Midbrain (tissue), 1 donor: ENCODE results near the gene ATP9B.
"Not testable (repeated sequence)": the region's sequence is repeated elsewhere in the genome, so short reads cannot be mapped to it uniquely, and the experiment has no call there.

ENCODE experiments used
- DNase-seq: peaks from one replicate; lab custom pipeline; 2025; lab: John Stamatoyannopoulos, UW

The ATP9B gene

DNA sequence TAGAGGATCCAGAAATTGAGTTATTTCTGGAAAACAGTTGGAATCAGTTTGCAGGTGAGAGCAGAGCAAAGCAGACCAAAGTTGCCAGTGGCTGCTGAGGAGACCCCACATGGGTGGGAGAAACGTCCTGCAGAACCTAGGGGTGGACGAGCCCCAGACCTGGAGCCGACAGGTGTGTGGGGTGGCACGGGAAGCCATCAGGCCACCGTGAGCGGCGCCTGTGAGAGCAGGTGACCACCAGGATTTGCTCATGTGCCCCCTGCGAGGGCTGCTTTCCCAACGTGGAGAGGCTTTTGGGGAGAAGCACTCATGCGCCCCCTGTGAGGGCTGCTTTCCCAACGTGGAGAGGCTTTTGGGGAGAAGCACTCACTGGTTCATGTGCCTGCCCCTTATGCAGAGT lies 209.7 kb downstream of the ATP9B start:
- DNase-seq: no peak

DNA sequence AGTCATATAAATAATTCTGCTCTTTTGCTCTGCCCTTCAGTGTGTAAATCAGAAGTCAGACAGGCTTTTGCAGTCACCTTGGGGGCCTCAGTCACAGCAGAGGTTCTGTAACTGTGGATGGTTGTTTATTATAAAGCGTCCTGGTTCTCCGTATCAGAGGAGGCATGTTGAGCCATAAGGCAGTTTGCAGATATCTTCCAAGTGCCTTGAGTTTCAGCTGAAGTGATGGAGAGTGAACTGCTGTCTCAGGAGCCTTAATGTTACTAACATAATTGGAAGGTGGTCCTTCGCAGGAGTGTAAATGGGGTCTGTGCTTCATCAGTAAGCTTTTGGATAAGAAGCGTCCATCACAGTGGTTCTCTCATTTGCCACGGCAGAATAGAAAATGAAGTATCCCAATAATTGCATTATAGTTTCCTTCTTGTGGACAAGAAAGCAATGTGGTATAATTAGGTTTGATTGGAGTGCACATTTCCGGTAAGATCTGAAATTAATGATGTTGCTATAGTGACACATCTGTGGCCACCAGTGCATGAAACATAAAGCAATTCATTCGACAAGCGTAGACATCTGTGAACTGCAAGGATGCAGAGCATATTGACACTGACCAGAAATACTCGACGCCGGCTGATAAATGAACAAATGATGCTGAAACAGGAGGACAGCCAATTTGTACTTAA lies 214.1 kb downstream of the ATP9B start:
- DNase-seq: no peak

DNA sequence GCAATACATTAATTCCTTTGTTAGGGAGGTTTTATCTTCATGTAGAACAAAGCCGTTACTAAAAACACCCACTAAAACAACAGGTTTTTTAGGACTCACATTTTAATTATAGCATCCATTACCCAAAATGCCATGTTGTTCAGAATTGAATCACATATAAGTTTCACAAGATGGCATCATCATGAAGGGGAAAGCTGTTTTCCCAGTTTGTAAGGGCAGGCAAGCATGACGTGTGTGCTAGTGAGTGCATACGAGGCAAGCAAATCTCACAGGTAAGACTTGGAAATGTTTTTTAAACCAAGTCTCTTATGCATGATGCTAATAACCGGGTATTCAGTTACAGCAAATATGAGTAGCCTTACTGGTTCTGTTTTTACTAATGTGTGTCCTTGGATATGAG lies 214.7 kb downstream of the ATP9B start:
- DNase-seq: no peak

DNA sequence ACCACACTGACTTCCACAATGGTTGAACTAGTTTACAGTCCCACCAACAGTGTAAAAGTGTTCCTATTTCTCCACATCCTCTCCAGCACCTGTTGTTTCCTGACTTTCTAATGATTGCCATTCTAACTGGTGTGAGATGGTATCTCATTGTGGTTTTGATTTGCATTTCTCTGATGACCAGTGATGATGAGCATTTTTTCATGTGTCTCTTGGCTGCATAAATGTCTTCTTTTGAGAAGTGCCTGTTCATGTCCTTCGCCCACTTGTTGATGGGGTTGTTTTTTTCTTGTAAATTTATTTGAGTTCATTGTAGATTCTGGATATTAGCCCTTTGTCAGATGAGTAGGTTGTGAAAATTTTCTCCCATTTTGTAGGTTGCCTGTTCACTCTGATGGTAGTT lies 216.0 kb downstream of the ATP9B start:
- DNase-seq: not testable (repeated sequence)

DNA sequence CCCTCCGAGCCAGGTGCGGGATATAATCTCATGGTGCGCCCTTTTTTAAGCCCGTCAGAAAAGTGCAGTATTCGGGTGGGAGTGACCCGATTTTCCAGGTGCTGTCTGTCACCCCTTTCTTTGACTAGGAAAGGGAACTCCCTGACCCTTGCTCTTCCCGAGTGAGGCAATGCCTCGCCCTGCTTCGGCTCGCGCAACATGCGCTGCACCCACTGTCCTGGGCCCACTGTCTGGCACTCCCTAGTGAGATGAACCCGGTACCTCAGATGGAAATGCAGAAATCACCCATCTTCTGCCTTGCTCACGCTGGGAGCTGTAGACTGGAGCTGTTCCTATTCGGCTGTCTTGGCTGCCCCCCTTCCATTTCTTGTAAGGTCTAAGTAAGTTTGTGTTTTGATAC lies 221.2 kb downstream of the ATP9B start:
- not testable (repeated sequence) for DNase-seq

DNA sequence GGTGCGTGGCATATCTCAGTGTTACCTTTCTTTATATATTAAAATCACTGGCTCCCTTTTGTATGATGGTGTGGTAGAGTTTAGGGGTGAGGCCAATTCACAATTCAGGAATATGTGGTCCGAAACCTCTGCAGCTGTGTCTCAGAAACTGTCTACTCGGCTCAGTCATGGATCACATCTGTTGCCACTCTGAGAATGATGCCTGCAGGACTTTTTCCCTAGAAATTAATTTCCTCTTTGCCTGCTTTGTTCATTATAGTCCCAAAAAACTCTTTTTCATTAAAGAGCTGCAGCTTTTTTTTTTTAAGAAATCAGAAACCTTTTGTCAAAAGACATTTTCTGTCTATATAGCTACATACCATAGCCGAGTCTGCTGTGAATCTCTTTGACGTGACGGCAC lies 221.7 kb downstream of the ATP9B start:
- DNase-seq: no peak

DNA sequence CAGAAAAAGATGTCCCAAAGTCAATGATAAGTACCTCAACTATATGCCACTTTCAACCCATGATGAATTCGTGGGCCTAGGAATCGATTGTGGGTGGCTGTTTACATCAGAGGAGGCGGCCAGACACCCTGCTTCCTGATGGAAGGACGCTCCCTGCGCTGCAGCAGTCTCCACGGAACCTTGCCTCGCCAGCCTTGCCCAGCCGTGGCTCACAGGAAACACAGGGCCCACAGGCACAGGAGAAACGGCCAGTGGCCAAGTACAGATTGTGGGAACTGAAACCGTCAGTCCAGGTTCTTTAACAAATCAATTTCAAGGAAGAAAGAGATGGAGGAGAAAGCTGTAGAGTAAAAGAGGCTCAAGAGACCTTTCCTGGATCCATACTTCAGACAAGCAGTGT lies 225.0 kb downstream of the ATP9B start:
- DNase-seq: no peak

DNA sequence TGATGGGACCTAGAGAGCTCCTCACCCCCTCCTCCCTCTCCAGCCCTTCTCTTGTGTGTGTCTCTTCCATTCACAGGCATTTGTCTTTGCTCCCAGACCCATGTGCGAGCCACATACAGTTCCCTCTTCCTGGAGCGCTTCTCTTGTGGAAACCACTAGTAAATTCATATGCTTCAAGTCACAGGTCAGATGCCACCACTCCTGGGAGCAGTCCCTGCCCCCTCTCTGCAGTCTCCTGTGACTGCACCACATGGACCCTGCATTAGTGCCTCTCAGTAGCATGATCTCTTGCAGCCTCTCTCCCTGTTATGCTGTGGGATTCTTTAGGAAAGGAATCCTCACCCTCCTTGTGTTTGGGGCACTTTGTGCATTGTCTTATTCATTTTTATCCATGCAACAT lies 230.1 kb downstream of the ATP9B start:
- no peak for DNase-seq

DNA sequence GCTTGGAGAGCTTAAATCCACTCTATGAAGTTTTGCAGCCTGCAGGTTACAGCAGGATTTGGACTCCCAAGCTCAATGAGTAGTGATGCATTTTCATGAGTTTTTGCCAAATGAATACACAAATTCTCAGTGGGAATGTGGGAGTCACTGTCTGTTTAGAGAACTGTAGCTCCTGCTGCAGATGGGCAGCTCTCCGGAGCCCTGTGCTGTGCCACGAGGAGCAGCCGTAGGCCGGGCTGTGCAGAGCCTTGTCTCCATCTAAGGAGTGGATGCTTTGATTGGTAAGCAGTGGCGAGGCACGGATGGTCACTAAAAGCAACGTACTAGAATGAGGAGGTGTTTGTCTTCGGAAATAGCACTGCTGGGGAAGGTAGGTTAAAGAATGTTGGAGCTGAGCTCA lies 230.5 kb downstream of the ATP9B start:
- DNase-seq: no peak

DNA sequence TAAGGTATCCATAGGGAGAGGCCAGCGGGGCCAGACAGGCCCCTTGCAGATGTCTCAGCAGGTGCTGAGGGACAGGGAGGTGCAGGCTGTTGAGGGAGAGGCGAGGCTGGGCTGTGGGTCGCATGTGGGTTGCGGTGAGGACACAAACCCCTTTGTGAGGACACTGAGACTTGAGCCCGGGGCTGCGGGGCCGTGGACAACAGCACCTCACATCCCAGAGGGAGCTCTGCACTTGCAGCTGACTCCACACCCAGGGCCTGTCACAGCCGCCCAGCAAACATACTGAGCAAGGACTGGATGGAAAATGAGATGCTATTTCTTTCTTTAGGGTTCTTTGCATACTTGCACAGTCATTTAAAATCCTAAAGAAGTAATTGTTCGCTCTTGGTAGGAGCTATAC lies 231.2 kb downstream of the ATP9B start:
- no peak for DNase-seq

DNA sequence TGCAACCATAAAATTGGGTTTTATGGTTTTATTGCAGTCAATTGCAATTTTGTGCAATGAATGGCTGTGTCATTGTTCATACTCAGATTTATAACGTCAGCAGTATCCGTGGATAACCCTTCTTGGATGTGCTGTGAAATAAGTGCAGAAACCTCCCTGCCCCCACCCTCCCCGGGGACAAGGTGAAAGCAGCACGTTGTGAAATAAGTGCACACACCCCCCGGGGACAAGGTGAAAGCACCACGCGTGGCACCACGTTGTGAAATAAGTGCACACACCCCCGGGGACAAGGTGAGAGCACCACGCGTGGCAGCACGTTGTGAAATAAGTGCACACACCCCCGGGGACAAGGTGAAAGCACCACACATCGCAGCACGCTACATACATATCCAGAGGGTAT lies 232.9 kb downstream of the ATP9B start:
- DNase-seq: no peak

DNA sequence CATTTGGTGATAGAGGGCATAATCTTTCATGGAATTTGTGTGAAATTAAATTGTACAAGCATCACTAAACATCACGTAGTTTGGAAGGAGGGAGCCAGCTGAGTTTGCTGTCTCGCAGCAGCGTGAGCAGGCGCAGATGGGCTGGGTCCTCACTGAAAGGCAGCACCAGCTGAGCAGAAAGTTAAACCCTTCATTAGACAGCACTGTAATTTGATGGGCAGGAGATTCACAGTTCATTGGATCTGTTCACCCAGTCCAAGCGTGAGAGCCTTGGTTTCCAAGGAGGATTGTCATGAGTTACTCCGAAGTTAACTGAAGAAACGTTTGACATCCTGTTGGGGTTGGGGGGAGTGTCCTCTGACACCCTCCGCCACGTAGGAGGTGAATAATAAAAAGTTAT lies 236.7 kb downstream of the ATP9B start:
- DNase-seq: no peak

DNA sequence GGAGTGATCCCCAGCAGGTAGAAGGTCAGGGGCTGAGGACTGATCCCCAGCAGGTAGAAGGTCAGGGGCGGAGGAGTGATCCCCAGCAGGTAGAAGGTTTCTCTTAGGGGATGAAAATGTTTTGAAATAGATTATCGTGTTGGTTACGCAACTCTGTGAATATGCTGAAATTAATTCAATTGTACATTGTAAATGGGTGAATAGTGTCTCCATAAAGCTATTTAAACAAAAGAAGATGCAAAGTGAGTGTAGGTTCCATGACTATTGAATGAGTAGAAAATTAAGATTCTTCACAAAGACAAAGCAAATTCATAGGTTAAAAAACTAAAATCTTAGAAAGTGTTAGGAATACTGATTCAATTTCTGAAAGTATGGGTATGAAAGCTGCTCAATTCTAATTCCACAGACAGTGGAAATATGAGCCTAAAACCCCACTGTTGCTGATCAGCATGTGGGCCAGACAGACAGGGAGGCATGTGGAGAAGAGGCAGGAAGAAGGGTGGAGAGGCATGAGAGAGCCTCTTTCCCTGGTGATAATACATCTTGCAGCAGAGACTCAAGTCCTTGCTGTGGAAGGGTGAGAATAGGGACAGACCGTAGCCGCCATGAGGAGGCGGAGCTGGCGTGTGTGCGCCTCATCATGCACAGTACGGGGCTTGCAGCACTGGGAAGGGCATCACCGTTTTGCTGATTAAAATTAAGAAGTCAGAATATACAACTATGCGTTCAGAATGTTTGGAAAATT lies 240.6 kb downstream of the ATP9B start:
- DNase-seq: no peak

DNA sequence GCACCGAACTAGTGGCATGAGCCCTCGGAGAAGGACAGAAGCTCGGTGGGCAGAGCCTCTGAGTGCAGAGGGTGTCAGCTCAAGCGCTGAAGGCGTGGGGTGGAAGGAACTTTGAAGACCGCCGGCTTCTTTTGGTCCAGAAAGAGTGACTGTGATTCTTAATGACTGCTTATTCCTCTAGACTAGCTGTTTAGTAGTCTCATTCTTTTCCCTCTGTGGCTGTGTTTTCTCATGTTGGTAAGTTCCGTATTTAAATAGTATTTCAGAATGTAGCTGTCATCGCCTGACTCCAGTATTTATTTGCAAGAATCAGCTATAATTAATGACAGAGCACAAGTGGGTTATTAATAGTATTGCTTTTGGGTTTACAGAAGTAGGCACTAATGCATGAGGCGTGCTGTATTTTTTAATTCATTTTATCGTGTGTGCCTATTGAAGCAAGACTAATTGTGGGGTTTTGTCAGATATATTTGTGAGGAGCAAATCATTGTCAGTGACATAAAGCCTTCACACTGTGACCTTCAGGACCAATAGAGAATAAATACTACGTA lies 245.7 kb downstream of the ATP9B start:
- no peak for DNase-seq

DNA sequence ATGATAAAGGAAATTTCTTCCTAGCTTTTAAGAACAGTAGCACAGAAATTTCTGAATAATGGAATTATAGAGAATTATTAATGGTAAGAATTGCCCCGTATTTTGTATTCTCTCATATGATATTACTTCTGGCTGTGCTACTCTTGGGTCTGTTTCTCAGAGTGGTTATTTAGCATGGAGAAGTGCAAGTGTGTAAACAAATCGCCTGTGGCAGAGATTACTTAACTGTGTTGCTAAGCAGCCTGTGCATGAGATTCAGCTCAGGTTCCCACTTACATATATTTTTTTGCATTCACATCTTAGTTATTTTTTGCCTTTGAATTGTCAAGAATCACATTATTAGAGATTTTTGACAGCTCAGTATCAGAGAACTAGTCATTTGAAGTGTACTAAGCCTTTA lies 246.4 kb downstream of the ATP9B start:
- no peak for DNase-seq

DNA sequence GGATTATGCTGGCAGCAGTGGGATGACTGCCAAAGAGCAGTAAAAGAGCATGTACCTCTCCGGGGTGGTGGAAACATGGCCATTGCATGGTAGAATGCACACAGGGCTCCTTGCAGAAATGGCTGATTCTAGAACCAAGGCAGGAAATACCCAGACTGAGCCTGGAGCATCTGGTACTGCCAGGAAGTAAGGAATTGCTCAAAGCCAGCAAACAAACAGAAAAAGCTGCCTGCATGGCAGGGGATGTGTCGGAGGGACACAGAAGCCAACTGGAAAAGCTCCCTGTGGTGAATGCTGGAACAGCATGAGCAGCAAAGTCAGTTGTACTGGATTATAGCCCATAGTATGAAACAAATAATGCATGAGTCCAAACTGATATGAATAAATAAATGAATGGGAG lies 248.5 kb downstream of the ATP9B start:
- no peak for DNase-seq

DNA sequence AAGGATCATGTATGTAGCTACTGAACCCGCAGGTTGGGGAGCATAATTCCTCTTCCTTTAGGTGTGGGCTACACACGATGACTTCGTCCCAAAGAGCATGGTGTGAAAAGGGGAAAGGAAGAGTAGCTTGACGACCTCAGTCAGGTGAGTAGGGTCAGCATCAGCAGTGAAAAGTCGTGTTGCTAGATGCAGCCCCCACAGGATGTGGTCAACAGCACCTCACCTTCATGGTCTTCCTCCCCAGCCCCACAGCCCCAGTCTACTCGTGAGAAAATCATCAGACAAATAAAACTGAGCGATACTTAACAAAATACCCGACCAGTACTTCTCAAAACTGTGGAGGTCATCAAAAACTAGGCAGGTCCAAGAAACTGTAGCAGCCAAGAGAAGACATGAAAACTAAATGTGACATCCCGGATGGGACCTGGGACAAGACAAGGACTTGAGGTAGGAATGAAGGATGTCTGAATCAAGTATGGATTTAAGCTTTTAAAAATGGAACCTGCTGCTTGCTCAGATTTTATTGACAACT lies 249.0 kb downstream of the ATP9B start:
- DNase-seq: no peak

DNA sequence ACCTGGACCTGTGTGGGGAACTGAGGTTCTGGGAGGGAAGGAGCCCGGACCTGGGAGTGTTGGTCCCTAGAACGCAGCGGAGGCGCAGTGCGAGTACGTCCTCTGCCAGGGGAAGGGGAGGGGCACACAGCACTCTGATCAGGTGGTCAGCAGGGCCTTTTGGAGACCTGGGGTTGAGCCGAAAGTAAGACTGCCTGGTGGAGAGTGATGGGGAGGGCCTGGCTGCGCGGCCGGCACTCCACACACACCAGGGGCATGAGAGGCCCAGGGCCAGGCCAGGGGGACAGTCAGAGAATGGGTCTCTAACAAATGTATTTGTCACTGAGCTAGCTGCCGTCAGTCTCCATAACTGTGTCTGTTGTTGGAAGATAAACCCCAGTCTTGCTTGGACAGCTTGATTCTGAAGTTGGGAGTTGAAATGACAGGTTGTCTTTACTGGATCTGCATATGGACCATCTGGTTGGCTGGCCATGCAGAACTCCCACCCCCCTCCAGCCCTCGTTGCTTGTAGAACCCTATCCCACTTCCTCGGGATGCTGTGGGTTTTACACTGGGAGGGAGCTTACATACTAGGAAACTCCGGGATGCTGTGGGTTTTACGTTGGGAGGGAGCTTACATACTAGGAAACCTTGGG lies 251.1 kb downstream of the ATP9B start:
- DNase-seq: no peak

DNA sequence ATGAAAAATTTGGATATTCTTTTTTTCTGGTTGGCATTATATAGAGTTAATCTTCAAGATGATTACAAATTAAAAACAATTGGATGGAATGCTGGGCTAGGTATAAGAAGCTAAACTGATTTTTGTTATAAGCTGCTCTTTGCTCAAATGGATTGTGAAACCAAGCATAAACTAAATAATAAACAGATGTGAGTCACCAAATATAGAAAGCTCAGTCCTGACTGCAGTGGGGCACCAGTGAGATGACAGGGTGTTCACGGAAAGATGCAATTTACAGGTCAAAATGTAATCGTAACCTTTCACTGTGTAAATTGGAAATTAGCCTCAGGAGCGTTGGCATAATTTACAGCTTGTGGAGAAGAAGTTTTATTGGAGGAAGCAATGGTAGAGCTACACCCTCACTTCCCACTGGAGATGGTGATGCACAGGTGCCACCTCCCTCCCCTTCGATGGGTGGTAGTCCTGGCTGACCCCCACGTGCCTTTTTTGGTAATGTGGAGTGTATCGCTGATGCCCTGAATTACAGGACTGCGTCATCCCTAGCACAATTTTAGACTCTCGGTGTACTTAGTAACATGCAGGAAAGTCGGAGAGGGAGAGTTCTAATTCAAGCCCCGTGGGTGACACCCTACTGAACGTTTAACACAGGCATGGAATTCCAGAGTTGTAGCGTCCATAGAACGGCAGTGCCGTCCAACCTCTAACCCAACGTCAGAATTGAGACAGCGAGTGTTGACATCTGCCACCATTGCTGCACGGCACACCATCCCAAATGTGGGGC lies 252.6 kb downstream of the ATP9B start:
- no peak for DNase-seq

DNA sequence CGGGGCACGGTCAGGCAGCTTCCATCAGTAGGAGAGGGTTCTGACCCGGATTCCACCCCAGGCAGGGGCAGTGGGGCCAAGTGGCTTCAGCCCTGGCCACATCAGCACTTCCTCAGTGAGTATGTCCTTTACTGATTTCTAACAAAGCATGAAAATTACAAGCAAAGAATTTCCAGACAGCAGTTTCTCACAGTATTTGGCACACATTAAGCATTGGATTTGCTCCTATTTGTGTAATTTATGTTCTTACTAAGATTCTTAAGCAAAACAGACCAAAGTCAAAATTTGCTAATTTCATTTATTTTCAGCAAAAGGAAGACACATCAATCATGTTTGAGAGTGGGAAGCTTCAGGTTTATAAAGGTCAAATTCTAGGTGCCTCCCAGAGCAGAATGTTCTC lies 253.2 kb downstream of the ATP9B start:
- DNase-seq: no peak

DNA sequence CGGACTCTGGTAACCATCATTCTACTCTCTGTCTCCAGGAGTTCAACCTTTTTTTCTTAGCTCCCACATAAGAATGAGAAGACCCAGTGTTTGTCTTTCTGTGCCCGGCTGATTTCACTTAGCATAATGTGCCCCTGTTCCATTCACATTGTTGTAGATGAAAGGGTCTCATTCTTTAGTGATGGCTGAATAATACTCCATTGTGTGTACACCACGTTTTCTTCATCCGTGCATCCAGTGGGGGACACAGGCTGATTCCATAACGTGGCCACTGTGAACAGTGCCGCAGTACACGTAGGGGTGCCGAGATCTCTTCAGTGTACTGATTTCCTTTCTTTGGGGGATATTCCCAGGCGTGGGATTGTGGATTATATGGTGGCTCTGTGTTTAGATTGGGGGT lies 254.3 kb downstream of the ATP9B start:
- peak; percentile 19 for DNase-seq
